HEK293T (cell line): ENCODE data around the gene AGMAT.

Source experiments
- ARNT ChIP-seq: fragments of 450-650 bp; IDR thresholded peaks from 2 replicates; pipeline ENCODE4 v1.6.1; 2017; ENCODE audit warnings: mild to moderate bottlenecking
- ELF4 ChIP-seq: fragments of 450-650 bp; IDR thresholded peaks from 2 replicates; pipeline ENCODE4 v1.6.1; 2017; ENCODE audit warnings: antibody characterized with exemption
- HDGF ChIP-seq: fragments of 450-650 bp; IDR thresholded peaks from 2 replicates; pipeline ENCODE4 v1.6.1; 2017; ENCODE audit warnings: antibody characterized with exemption, borderline replicate concordance
- NFRKB ChIP-seq: fragments of 450-650 bp; IDR thresholded peaks from 2 replicates; pipeline ENCODE4 v1.6.1; 2016; ENCODE audit warnings: mild to moderate bottlenecking, moderate library complexity
- TARDBP ChIP-seq: fragments of 450-650 bp; IDR thresholded peaks from 2 replicates; pipeline ENCODE4 v1.6.1; 2016

DNA sequence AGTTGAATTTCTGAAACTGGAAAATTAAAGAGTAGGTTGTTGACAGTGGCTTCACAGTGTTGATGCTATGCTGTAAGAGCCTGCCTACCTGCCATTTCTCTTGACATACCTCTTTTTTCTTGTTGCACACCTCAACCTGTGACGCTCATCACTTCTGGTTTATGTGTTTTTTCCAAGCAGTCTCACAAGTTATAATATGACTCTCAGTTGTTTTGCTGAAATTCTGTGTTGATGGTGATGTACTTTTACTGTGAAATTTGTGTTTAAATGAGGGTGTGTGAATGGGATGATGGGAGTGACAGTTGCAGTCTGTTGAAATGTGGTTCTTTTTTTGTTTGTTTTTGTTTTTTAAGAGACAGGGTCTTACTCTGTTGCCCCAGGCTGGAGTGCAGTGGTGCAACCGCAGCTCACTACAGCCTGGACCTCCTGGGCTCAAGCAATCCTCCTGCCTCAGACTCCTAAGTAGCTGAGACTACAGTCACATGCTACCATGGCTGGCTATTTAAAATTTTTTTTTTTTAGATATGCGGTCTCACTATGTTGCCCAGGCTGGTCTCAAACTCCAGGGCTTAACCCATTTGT is 39.4 kb upstream of the AGMAT start:
- no peak for TF ChIP-seq ARNT
- no peak for TF ChIP-seq NFRKB
- TF ChIP-seq TARDBP: no peak
- no peak for TF ChIP-seq HDGF
- TF ChIP-seq ELF4: no peak
